Fibroblast of gingiva (primary cell): ENCODE results near the gene BMP3.

Source experiments
- DNase-seq: peaks from one replicate; pipeline ENCODE4 v3.0.0-alpha.2; 2011; ENCODE audit warnings: low read depth

The BMP3 gene

DNA sequence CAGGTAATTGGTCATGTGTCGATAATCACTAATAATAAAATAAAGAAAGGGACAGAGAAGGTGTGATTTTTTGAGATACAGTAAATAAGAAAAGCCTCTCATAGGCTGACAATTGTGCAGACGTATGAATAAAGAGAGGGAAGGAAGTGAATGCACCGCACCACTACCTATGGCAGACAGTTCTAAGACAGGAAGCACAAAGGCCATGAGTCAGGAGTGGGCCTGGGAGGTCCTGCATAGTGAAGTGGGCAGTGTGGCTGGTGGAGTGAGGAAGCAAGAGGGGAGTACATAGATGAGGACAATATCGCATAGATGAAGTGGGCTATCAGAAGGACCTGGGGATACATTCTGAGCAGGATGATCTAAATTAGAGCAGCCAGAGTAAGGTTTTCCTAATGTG is 75.6 kb downstream of the BMP3 start:
- DNase-seq, result no peak
